WTC11 (cell line): ENCODE results near the gene EHMT1.

Source experiments
- CREM ChIP-seq: sonication (generic); formaldehyde crosslinking; IDR thresholded peaks from 2 replicates; pipeline ENCODE4 v1.8.1; 2022; ENCODE audit warnings: mild to moderate bottlenecking, missing genetic modification reagents, moderate library complexity
- GABPB1 ChIP-seq: sonication (generic); formaldehyde crosslinking; IDR thresholded peaks from 2 replicates; pipeline ENCODE4 v1.8.1; 2023; ENCODE audit warnings: mild to moderate bottlenecking, missing genetic modification reagents
- SP1 ChIP-seq: sonication (generic); formaldehyde crosslinking; conservative IDR thresholded peaks from 2 replicates; pipeline ENCODE4 v1.8.1; 2022; ENCODE audit warnings: missing genetic modification reagents
- TP53 ChIP-seq: sonication (generic); formaldehyde crosslinking; IDR thresholded peaks from 2 replicates; pipeline ENCODE4 v1.8.1; 2023; ENCODE audit warnings: mild to moderate bottlenecking, missing genetic modification reagents
- TF ChIP-seq, protein P1 (sequence below): fragments of 200-600 bp; IDR thresholded peaks from 2 replicates; pipeline ENCODE4 v1.8.0; 2022; ENCODE audit warnings: antibody characterized with exemption
- TF ChIP-seq, protein P2 (sequence below): sonication (generic); formaldehyde crosslinking; conservative IDR thresholded peaks from 2 replicates; pipeline ENCODE4 v1.8.1; 2022; ENCODE audit warnings: mild to moderate bottlenecking, missing genetic modification reagents
- TF ChIP-seq, protein P3 (sequence below): sonication (generic); formaldehyde crosslinking; IDR thresholded peaks from 2 replicates; pipeline ENCODE4 v1.8.1; 2022; ENCODE audit warnings: missing genetic modification reagents, borderline replicate concordance

DNA sequence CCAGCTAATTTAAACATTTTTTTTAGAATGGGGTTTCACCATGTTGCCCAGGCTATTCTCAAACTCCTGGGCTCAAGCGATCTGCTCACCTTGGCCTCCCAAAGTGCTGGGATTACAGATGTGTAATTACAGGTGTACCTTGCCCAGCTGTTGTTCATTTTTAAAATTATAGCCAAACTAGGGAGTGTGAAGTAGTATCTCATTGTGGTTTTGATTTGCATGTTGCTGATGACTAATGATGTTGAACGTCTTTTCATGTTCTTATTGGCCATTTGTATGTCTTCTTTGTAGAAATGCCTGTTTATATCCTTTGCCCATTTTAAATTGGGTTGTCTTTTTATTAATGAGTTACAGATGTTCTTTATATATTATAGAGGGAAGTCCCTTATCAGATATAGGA is 31.5 kb downstream of the EHMT1 start:
- TF ChIP-seq, protein P1, sequence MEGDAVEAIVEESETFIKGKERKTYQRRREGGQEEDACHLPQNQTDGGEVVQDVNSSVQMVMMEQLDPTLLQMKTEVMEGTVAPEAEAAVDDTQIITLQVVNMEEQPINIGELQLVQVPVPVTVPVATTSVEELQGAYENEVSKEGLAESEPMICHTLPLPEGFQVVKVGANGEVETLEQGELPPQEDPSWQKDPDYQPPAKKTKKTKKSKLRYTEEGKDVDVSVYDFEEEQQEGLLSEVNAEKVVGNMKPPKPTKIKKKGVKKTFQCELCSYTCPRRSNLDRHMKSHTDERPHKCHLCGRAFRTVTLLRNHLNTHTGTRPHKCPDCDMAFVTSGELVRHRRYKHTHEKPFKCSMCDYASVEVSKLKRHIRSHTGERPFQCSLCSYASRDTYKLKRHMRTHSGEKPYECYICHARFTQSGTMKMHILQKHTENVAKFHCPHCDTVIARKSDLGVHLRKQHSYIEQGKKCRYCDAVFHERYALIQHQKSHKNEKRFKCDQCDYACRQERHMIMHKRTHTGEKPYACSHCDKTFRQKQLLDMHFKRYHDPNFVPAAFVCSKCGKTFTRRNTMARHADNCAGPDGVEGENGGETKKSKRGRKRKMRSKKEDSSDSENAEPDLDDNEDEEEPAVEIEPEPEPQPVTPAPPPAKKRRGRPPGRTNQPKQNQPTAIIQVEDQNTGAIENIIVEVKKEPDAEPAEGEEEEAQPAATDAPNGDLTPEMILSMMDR = no peak
- TF ChIP-seq SP1 (no peak), CREM (CRISPR knock-in tag) (no peak), GABPB1 (no peak), TP53 (CRISPR knock-in tag) (no peak)
- TF ChIP-seq, protein P2, sequence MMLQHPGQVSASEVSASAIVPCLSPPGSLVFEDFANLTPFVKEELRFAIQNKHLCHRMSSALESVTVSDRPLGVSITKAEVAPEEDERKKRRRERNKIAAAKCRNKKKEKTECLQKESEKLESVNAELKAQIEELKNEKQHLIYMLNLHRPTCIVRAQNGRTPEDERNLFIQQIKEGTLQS (CRISPR knock-in tag) = no peak
- TF ChIP-seq, protein P3, sequence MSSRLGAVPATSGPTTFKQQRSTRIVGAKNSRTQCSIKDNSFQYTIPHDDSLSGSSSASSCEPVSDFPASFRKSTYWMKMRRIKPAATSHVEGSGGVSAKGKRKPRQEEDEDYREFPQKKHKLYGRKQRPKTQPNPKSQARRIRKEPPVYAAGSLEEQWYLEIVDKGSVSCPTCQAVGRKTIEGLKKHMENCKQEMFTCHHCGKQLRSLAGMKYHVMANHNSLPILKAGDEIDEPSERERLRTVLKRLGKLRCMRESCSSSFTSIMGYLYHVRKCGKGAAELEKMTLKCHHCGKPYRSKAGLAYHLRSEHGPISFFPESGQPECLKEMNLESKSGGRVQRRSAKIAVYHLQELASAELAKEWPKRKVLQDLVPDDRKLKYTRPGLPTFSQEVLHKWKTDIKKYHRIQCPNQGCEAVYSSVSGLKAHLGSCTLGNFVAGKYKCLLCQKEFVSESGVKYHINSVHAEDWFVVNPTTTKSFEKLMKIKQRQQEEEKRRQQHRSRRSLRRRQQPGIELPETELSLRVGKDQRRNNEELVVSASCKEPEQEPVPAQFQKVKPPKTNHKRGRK (CRISPR knock-in tag) = no peak
